ENCODE measurements around the gene TICAM1. TPM values are rescaled to one million over a fixed set of nuclear protein-coding genes. Genes with fewer than 3 reads are reported as not detected.

The TICAM1 gene
- total and polyA plus RNA-seq, 2 experiments from 2014 or later = 0.32 to 0.38 TPM

GRCh38 chr19:4781801-4782200, 49.7 kb downstream of the TICAM1 start:
- ATAC-seq = no peak
- H3K4me3 Mint-ChIP-seq = no peak overlapping the region

More at GRCh38 chr19:4781801-4782200, 49.7 kb downstream of the TICAM1 start:
- H3K4me1 ChIP-seq (ENCODE audit: insufficient read depth) = no peaks in the 10 kb centered on the region
- H3K9me2 ChIP-seq (ENCODE audit: insufficient read depth) = no peaks in the 10 kb centered on the region
- no peaks in the 10 kb centered on the region for H4K20me1 ChIP-seq (replicated peaks; ENCODE audit: insufficient read depth)
- DNase-seq (ENCODE audit: low spot score) = no peak
- H3K27me3 Mint-ChIP-seq (ENCODE audit: insufficient read depth, low read depth, poor library complexity) = no peaks in the 10 kb centered on the region
- no peaks in the 10 kb centered on the region for H3K36me3 ChIP-seq (ENCODE audit: insufficient read depth)
- TF ChIP-seq ZNF462 (CRISPR knock-in tag; IDR thresholded peaks at IDR 0.05) (no peak), EZH2phosphoT487 (IDR thresholded peaks at IDR 0.05; ENCODE audit: unreplicated experiment) (no peak), REST (IDR thresholded peaks at IDR 0.05; ENCODE audit: unreplicated experiment) (no peak), NANOG (IDR thresholded peaks at IDR 0.05; ENCODE audit: borderline replicate concordance) (no peak), CTCF (conservative IDR thresholded peaks at IDR 0.05; ENCODE audit: low read depth in 2 of 2) (no peak), ZNF331 (CRISPR knock-in tag; IDR thresholded peaks at IDR 0.05; ENCODE audit: low read depth) (no peak), POLR2AphosphoS5 (IDR thresholded peaks at IDR 0.05; ENCODE audit: low read depth) (no peak), STAT1 (IDR thresholded peaks at IDR 0.05; ENCODE audit: unreplicated experiment) (no peak), JUNB (IDR thresholded peaks at IDR 0.05; ENCODE audit: unreplicated experiment) (no peak), CREB1 (CRISPR knock-in tag; IDR thresholded peaks at IDR 0.05; ENCODE audit: low read depth) (no peak), EZH2 (IDR thresholded peaks at IDR 0.05; ENCODE audit: low read depth, unreplicated experiment) (no peak), ETS1 (IDR thresholded peaks at IDR 0.05) (no peak), ZNF114 (CRISPR knock-in tag; IDR thresholded peaks at IDR 0.05) (no peak)
- no peak overlapping the region for H3K27ac Mint-ChIP-seq
- peaks cover 4% of the 10 kb centered on the region; the same call in 1 of the 3 replicates for H3K9me3 Mint-ChIP-seq
- no peaks in the 10 kb centered on the region for H3K79me2 ChIP-seq (replicated peaks; ENCODE audit: insufficient read depth)
- H3K27me3 ChIP-seq (ENCODE audit: insufficient read depth) = no peaks in the 10 kb centered on the region
- H3K27ac ChIP-seq (ENCODE audit: low read depth) = no peak overlapping the region
- no peaks in the 10 kb centered on the region for H3K4me1 Mint-ChIP-seq
- no peak overlapping the region for H3K4me3 ChIP-seq
- H2AFZ ChIP-seq = no peak overlapping the region
- H3K4me2 ChIP-seq = no peak overlapping the region
- H3K36me3 Mint-ChIP-seq (ENCODE audit: low read depth) = no peaks in the 10 kb centered on the region
- no peaks in the 10 kb centered on the region for H3F3A ChIP-seq (replicated peaks; ENCODE audit: low read depth)

Measured in GM23338 (cell line).